Natural killer cell (primary cell): Measurements from ENCODE around the gene TGM4. TPM values are rescaled to one million over a fixed set of nuclear protein-coding genes. Genes with fewer than 3 reads are reported as not detected.

ENCODE experiments used
- ATAC-seq, 3 donors: fragments of 150-1000 bp in 2 of 3; fragments of 200-7000 bp in 1 of 3; cut with Tn5 transposase; 1 replicate in 1 of 3; 2 replicates in 2 of 3; pipeline ENCODE4 v1.10.0; 2021; ENCODE audit warnings: mild to moderate bottlenecking in 2 of 3, moderate library complexity in 2 of 3
- DNase-seq, 2 donors: peaks; one replicate each; pipeline versions ENCODE4 v3.0.0 to v3.0.0-alpha.2; 2013 to 2021; ENCODE audit warnings: mixed read lengths in 1 of 2
- H3K27ac ChIP-seq: one replicate; pipeline ENCODE4 v1.5.1; 2013; ENCODE audit warnings: mild to moderate bottlenecking, low read length
- H3K27me3 ChIP-seq: one replicate; pipeline ENCODE4 v1.6.1; 2013; ENCODE audit warnings: low read length; ENCODE audit not compliant: control insufficient read depth, insufficient read depth
- H3K36me3 ChIP-seq: one replicate; pipeline ENCODE4 v1.6.1; 2013; ENCODE audit warnings: low read length; ENCODE audit not compliant: control insufficient read depth, insufficient read depth
- H3K4me1 ChIP-seq: one replicate; pipeline ENCODE4 v1.6.1; 2013; ENCODE audit warnings: low read length; ENCODE audit not compliant: control insufficient read depth, insufficient read depth
- H3K4me3 ChIP-seq: one replicate; pipeline ENCODE4 v1.5.1; 2013; ENCODE audit warnings: low read length
- H3K9me3 ChIP-seq: one replicate; pipeline ENCODE4 v1.6.1; 2013; ENCODE audit warnings: low read length; ENCODE audit not compliant: control insufficient read depth, insufficient read depth
- H3K27ac Mint-ChIP-seq, 2 donors: one replicate each; pipeline ENCODE4 v1.8.0; 2022; ENCODE audit warnings: mild to moderate bottlenecking in 2 of 2, mixed read lengths in 2 of 2, moderate library complexity in 1 of 2
- H3K27me3 Mint-ChIP-seq, 2 donors: one replicate each; pipeline ENCODE4 v1.8.0; 2022; ENCODE audit warnings: low read depth in 2 of 2, mixed read lengths in 2 of 2
- H3K36me3 Mint-ChIP-seq: one replicate; pipeline ENCODE4 v1.8.0; 2022; ENCODE audit warnings: mixed read lengths
- H3K4me1 Mint-ChIP-seq, 2 donors: one replicate each; pipeline ENCODE4 v1.8.0; 2022; ENCODE audit warnings: mixed read lengths in 2 of 2
- H3K4me3 Mint-ChIP-seq: one replicate; pipeline ENCODE4 v1.8.0; 2022; ENCODE audit warnings: mild to moderate bottlenecking, moderate library complexity, mixed read lengths
- H3K9me3 Mint-ChIP-seq, 2 donors: one replicate each; pipeline ENCODE4 v1.8.0; 2022; ENCODE audit warnings: mixed read lengths in 2 of 2
- WGBS: methylation state at CpG from one replicate; pipeline ENCODE4 v1.1.7; 2013; ENCODE audit warnings: missing lambda C conversion rate; ENCODE audit not compliant: insufficient coverage; 5-methylcytosine and 5-hydroxymethylcytosine counted together
- intact Hi-C: fragments of 100-400 bp; cut with micrococcal nuclease; formaldehyde crosslinking; loops from one replicate; pipeline ENCODE4 v1.14.2; 2022
- total RNA-seq, 4 donors: library from RNA; stranded (reverse); fragments of 120-200 nt in 1 of 4; gene quantifications; one replicate each; pipeline versions ENCODE4 v1.2.3 to v1.2.4, GENCODE V29; 2013 to 2022
- TF ChIP-seq, protein P1 (sequence below): fragments of 200-600 bp; IDR thresholded peaks from one replicate; pipeline ENCODE4 v1.8.0; 2022; ENCODE audit warnings: antibody characterized with exemption

The TGM4 gene
- total RNA-seq, 3 donors from 2014 or later (not counting 1 experiment from before 2014, with no cell fraction given), result not detected

DNA sequence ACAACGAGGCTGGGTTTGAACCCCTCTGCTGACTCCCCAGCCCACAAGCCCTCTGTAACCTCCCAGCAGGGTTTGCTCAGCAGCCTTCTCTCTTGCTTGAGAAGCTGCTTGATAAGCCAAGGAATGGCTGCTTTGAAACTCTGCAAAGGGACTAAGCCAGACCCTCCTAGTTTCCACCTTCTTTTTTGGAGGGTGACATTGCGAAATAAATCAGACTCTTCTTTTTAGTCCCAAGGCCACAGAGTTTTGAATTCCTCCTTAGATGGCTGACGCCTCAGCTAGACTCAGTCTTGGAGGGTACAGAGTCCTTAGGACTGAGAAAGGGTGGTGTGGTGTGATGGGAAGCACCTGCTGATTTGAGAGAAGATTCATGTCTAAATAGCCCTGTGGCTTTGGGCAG is 1.2 kb downstream of the TGM4 start:
- Histone ChIP-seq H3K36me3 (no peaks in the 10 kb centered on the region), H3K4me3 (no peak overlapping the region), H3K27me3 (no peaks in the 10 kb centered on the region), H3K9me3 (no peaks in the 10 kb centered on the region), H3K27ac (no peak overlapping the region), H3K4me1 (no peaks in the 10 kb centered on the region)
- WGBS, result 92% methylated on average over 3 of the region's 3 CpGs
- Mint-ChIP-seq H3K36me3 (no peaks in the 10 kb centered on the region), H3K27me3 (peaks cover 0 to 2% of the 10 kb centered on the region in 2 donors), H3K27ac (no peak overlapping the region), H3K9me3 (no peaks in the 10 kb centered on the region), H3K4me3 (no peak overlapping the region), H3K4me1 (no peaks in the 10 kb centered on the region)
- TF ChIP-seq, protein P1, sequence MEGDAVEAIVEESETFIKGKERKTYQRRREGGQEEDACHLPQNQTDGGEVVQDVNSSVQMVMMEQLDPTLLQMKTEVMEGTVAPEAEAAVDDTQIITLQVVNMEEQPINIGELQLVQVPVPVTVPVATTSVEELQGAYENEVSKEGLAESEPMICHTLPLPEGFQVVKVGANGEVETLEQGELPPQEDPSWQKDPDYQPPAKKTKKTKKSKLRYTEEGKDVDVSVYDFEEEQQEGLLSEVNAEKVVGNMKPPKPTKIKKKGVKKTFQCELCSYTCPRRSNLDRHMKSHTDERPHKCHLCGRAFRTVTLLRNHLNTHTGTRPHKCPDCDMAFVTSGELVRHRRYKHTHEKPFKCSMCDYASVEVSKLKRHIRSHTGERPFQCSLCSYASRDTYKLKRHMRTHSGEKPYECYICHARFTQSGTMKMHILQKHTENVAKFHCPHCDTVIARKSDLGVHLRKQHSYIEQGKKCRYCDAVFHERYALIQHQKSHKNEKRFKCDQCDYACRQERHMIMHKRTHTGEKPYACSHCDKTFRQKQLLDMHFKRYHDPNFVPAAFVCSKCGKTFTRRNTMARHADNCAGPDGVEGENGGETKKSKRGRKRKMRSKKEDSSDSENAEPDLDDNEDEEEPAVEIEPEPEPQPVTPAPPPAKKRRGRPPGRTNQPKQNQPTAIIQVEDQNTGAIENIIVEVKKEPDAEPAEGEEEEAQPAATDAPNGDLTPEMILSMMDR, result no peak
- intact Hi-C loops, result no loop called here
- ATAC-seq (no peak), DNase-seq (no peak)

DNA sequence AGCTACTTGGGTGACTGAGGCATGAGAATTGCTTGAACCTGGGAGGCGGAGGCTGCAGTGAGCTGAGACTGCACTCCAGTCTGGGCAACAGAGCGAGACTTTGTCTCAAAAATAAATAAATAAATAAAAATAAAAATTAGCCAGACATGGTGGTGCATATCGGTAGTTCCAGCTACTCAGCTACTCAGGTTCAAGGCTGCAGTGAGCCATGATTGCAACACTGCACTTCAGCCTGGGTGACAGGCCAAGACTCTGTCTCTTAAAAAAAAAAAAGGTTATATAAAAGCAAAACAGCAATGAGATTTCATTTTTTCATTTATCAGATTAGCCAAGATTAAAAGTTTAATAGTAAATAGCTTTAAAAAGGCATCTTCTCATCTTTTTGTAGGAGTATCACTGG is 2.9 kb downstream of the TGM4 start:
- Mint-ChIP-seq H3K4me1 (no peaks in the 10 kb centered on the region), H3K27me3 (peaks cover 0 to 3% of the 10 kb centered on the region in 2 donors), H3K27ac (no peak overlapping the region), H3K36me3 (no peaks in the 10 kb centered on the region), H3K4me3 (no peak overlapping the region), H3K9me3 (no peaks in the 10 kb centered on the region)
- H3K4me1 ChIP-seq, result no peaks in the 10 kb centered on the region
- intact Hi-C loops, result no loop called here
- H3K4me3 ChIP-seq, result no peak overlapping the region
- H3K27me3 ChIP-seq, result no peaks in the 10 kb centered on the region
- ATAC-seq (no peak), DNase-seq (no peak)
- no peak overlapping the region for H3K27ac ChIP-seq
- no peaks in the 10 kb centered on the region for H3K36me3 ChIP-seq
- TF ChIP-seq, protein P1, result no peak
- 100% methylated on average over 2 of the region's 3 CpGs for WGBS
- H3K9me3 ChIP-seq, result no peaks in the 10 kb centered on the region

DNA sequence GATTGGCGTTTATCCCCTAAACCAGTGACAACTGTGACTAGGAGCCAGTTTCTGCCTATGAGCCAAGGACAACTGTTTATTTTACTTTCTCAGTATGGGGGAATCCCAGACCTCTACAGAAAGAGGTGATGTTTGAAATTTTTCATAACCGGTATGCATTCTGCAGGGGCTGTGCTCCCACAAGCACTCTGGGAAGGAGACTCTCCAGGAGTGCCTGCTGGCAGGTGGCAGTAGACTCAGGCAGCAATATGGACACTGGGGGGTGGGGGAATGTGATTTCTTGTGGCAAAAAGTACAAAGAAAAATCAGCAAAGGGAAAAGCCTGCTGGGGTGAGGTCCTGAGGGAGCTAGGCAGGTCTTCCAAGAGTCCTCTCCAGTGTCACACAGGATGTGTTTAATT is 5.9 kb downstream of the TGM4 start:
- Mint-ChIP-seq H3K4me3 (no peak overlapping the region), H3K4me1 (no peaks in the 10 kb centered on the region), H3K27ac (no peak overlapping the region), H3K27me3 (peaks cover 0 to 7% of the 10 kb centered on the region in 2 donors), H3K36me3 (no peaks in the 10 kb centered on the region), H3K9me3 (no peaks in the 10 kb centered on the region)
- Histone ChIP-seq H3K27me3 (no peaks in the 10 kb centered on the region), H3K36me3 (no peaks in the 10 kb centered on the region), H3K9me3 (no peaks in the 10 kb centered on the region), H3K4me1 (no peaks in the 10 kb centered on the region), H3K4me3 (no peak overlapping the region), H3K27ac (no peak overlapping the region)
- ATAC-seq (no peak), DNase-seq (no peak)
- TF ChIP-seq, protein P1, result no peak
- WGBS, result 90% methylated on average over 2 of the region's 2 CpGs
- intact Hi-C loops, result no loop called here

DNA sequence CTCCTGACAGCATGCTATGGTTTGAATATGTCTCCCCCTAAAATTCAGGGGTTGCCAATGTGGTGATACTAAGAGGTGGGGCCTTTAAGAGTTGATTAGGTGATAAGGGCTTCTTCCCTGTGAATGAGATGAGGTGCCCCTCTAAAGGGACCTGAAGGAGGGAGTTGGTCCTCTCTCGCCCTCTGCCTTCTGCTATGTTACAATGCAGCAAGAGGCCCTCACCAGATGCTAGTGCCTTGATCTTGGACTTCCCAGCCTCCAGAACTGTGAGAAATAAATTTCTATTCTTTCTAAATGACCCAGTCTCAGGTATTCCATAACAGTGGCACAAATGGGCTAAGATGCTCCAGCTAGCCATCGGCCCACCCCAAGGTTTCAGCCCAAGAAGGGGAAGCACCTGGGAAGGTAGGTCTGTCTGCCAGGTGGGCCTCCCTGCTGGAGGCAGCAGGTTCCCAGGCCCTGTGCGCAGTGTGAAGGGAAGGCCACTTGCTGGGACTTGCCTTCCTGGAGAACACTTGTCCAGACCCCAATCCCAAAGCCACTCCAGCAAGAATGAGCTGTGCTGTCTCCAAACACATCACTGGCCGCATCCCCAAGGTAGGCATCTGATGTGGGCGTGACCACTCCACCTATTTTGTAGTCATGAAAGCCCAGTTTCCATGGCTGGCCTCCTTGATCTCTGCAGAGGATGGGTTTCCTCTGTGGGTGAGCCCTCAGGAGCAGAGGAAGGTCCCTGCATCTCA is 9.0 kb downstream of the TGM4 start:
- no peak overlapping the region for H3K4me3 Mint-ChIP-seq
- intact Hi-C loops, result no loop called here
- no peak overlapping the region for H3K4me3 ChIP-seq
- no peaks in the 10 kb centered on the region for H3K9me3 Mint-ChIP-seq
- H3K9me3 ChIP-seq, result no peaks in the 10 kb centered on the region
- H3K36me3 ChIP-seq, result no peaks in the 10 kb centered on the region
- ATAC-seq (no peak), DNase-seq (no peak)
- H3K27me3 Mint-ChIP-seq, result peaks cover 12 to 18% of the 10 kb centered on the region in 2 donors
- H3K4me1 Mint-ChIP-seq, result no peaks in the 10 kb centered on the region
- WGBS, result 89% methylated on average over 5 of the region's 5 CpGs
- H3K27ac ChIP-seq, result no peak overlapping the region
- no peak overlapping the region for H3K27ac Mint-ChIP-seq
- H3K27me3 ChIP-seq, result peaks cover 4% of the 10 kb centered on the region
- TF ChIP-seq, protein P1, result no peak
- H3K36me3 Mint-ChIP-seq, result no peaks in the 10 kb centered on the region
- no peaks in the 10 kb centered on the region for H3K4me1 ChIP-seq
